Testis (tissue), 2 donors: ENCODE results near the gene DNAJA4.

Source experiments
- POLR2A ChIP-seq: fragments of 450-650 bp; IDR thresholded peaks from one replicate; pipeline ENCODE4 v1.6.1; 2017; ENCODE audit warnings: antibody characterized with exemption, mild to moderate bottlenecking, moderate library complexity
- TF ChIP-seq, protein P1 (sequence below), 3 experiments: fragments of 450-650 bp in 2 of 3; fragments of 200-600 bp in 1 of 3; sonication (generic) in 1 of 3; IDR thresholded peaks; one replicate each; pipeline ENCODE4 v1.5.1; 2016 to 2019; ENCODE audit warnings: antibody characterized with exemption in 3 of 3, mild to moderate bottlenecking in 2 of 3, moderate library complexity in 1 of 3

DNA sequence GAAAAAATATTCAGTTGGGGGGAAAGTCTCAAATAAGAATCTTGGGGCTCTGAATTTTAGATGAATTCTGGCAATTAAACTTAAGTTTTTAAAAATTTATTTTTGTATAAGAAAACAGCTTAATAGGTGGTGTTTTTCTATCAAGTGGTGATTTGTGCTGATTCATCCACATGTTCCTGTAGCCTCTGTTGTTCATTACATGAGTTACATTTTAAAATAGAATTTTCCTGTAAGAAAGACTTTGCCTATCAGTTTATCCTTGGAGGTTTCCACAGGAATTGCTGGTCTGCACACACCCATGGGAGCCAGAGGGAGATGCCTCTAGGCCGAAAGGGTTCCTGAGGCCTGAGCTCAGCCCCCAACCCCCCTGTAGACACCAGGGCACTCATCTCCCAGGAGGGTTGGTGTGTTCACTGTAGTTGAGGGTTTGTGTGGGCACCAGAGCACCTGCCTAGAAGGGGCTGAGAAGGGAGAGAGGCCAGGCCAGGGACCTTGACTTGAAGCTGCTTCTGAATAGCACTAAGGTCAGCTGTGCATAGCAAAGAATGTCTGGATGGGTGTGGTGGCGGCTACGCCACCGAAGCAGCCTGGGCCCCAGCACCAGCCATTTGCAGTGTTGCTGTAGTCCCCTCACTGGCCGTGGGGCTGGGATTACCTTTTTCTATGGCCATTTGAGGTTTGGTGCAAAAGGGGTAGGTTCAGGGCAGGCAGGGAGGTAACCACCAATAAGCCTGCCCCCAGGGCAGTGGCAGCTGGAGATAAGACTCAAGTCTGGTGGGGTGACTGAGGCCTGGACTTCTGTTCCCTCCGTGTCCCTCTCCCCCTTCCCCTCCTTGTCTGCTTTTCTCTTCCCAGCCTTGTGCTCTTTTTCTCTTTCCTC is 11.9 kb downstream of the DNAJA4 start:
- no peak for TF ChIP-seq POLR2A
- TF ChIP-seq, protein P1, sequence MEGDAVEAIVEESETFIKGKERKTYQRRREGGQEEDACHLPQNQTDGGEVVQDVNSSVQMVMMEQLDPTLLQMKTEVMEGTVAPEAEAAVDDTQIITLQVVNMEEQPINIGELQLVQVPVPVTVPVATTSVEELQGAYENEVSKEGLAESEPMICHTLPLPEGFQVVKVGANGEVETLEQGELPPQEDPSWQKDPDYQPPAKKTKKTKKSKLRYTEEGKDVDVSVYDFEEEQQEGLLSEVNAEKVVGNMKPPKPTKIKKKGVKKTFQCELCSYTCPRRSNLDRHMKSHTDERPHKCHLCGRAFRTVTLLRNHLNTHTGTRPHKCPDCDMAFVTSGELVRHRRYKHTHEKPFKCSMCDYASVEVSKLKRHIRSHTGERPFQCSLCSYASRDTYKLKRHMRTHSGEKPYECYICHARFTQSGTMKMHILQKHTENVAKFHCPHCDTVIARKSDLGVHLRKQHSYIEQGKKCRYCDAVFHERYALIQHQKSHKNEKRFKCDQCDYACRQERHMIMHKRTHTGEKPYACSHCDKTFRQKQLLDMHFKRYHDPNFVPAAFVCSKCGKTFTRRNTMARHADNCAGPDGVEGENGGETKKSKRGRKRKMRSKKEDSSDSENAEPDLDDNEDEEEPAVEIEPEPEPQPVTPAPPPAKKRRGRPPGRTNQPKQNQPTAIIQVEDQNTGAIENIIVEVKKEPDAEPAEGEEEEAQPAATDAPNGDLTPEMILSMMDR (IDR thresholded peaks at IDR 0.05), result no peak
